Left renal cortex interstitium (tissue), 4 donors: ENCODE results near the gene PPP6R1. TPM values are rescaled to one million over a fixed set of nuclear protein-coding genes. Genes with fewer than 3 reads are reported as not detected.
"Not testable (repeated sequence)": the region's sequence is repeated elsewhere in the genome, so short reads cannot be mapped to it uniquely, and the experiment has no call there.

Experiments used
- DNase-seq, 4 donors: peaks; one replicate each; pipeline ENCODE4 v3.0.0-alpha.2; 2013; ENCODE audit warnings: low read depth in 4 of 4, low spot score in 2 of 4, missing footprints in 1 of 4
- polyA plus RNA-seq, 4 donors: library from polyadenylated mRNA; unstranded; fragments of 120-200 nt; gene quantifications; one replicate each; pipeline ENCODE4 v1.2.1, GENCODE V29; 2013; ENCODE audit not compliant: insufficient read length in 4 of 4

The PPP6R1 gene
- polyA plus RNA-seq, 4 donors: 37.3 to 61.5 (median 51.1) TPM

- DNase-seq: no peak
Observed at GRCh38 chr19:55227241-55228014, 31.4 kb downstream of the PPP6R1 start.

GRCh38 chr19:55226788-55227187, 32.0 kb downstream of the PPP6R1 start:
- DNase-seq: no peak

- no peak for DNase-seq
Observed at GRCh38 chr19:55226273-55226672, 32.5 kb downstream of the PPP6R1 start.

GRCh38 chr19:55225415-55225958, 33.3 kb downstream of the PPP6R1 start:
- DNase-seq: no peak

- DNase-seq: not testable (repeated sequence)
Observed at GRCh38 chr19:55224679-55225414, 34.0 kb downstream of the PPP6R1 start.

- DNase-seq: no peak
Observed at GRCh38 chr19:55224038-55224665, 34.7 kb downstream of the PPP6R1 start.

GRCh38 chr19:55223291-55224037, 35.4 kb downstream of the PPP6R1 start:
- DNase-seq: no peak

GRCh38 chr19:55220525-55220924, 38.3 kb downstream of the PPP6R1 start:
- no peak for DNase-seq

- DNase-seq: peak in 3 of 4 donors; percentile 39 to 71 (median 46)
Observed at GRCh38 chr19:55216461-55217198, 42.2 kb downstream of the PPP6R1 start.

- no peak for DNase-seq
Observed at GRCh38 chr19:55213547-55213946, 45.3 kb downstream of the PPP6R1 start.

- DNase-seq: no peak
Observed at GRCh38 chr19:55212447-55212846, 46.4 kb downstream of the PPP6R1 start.

- DNase-seq: no peak
Observed at GRCh38 chr19:55209693-55210472, 48.9 kb downstream of the PPP6R1 start.

GRCh38 chr19:55208880-55209692, 49.7 kb downstream of the PPP6R1 start, which contains the start of gene PTPRH:
Gene PTPRH (minus strand): TSS chr19:55209501. CDS start chr19:55209433, 68 bp downstream.
- no peak for DNase-seq

GRCh38 chr19:55206664-55207500, 51.9 kb downstream of the PPP6R1 start:
- DNase-seq: peak in 2 of 4 donors; percentile 20 to 32

- not testable (repeated sequence) for DNase-seq
Observed at GRCh38 chr19:55202199-55202598, 56.6 kb downstream of the PPP6R1 start.

GRCh38 chr19:55199620-55200204, 59.1 kb downstream of the PPP6R1 start:
- DNase-seq: no peak

GRCh38 chr19:55198651-55199050, 60.2 kb downstream of the PPP6R1 start:
- DNase-seq: no peak
